Measurements from ENCODE around the gene C1orf94.

DNA sequence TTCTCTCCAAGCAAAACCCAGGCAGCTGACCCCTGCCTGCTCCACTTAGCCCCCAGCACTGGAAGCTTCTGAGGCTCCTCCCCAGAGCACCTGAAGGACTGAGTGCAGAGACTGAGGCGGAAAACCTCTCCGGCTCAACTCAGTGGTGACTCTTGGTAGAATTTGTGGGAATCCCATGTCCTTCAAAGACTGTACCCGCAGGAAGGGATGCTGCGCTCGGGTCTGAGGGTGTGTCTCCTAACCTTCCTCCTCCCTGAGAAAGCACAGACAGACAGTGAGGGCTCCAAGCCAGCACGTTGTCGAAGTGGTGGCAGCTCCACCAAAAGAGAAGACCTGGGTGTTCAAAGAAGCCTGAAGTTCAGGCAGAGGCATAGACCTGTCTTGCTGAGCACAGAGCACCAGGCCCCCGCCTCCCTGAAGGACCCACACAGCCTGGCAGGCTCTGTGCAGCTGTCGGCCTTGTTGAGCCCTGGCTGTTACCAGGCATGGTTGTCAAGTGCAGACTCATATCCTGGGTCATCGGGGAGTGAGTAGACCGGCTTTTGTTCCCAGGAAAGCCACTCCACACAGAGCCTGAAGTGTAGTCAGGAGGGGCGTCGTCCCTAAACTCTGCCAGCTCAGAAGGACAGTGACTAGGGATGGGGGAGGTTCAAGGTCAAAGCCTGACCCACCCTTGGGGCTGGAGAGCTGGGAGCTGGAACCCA, 48.4 kb upstream of the C1orf94 start:
- TF ChIP-seq EZH2phosphoT487 (IDR thresholded peaks at IDR 0.05; ENCODE audit: insufficient read depth, low read depth) (no peak), EZH2 (IDR thresholded peaks at IDR 0.05; ENCODE audit: insufficient read depth, poor library complexity, severe bottlenecking) (no peak)

All from GM23248 (cell line).